Sigmoid colon (tissue), 7 donors: ENCODE results near the gene FAM50A. TPM values are rescaled to one million over a fixed set of nuclear protein-coding genes. Genes with fewer than 3 reads are reported as not detected.
A peak's percentile ranks its signal among the peaks of the same experiment; 100 is the strongest.

Source experiments
- DNase-seq: peaks from one replicate; pipeline ENCODE4 v3.0.0-alpha.2; 2019
- H3K27ac ChIP-seq, 4 donors: fragments of 200-600 bp; sonication (generic); one replicate each; pipeline ENCODE4 v1.5.1; 2016 to 2019; ENCODE audit warnings: mild to moderate bottlenecking in 1 of 4
- H3K27me3 ChIP-seq, 3 donors: fragments of 200-600 bp; sonication (generic); one replicate each; pipeline ENCODE4 v1.5.1; 2019; ENCODE audit warnings: mild to moderate bottlenecking in 1 of 3
- H3K36me3 ChIP-seq, 4 donors: fragments of 200-600 bp; sonication (generic); one replicate each; pipeline ENCODE4 v1.5.1; 2016 to 2019
- H3K4me1 ChIP-seq, 4 donors: fragments of 200-600 bp; sonication (generic); one replicate each; pipeline ENCODE4 v1.5.1; 2017 to 2019
- H3K4me3 ChIP-seq, 4 donors: fragments of 200-600 bp; sonication (generic); one replicate each; pipeline ENCODE4 v1.5.1; 2017 to 2019; ENCODE audit warnings: mild to moderate bottlenecking in 2 of 4, moderate library complexity in 1 of 4
- H3K9me3 ChIP-seq, 4 donors: fragments of 200-600 bp in 3 of 4; sonication (generic) in 3 of 4; one replicate each; pipeline versions ENCODE4 v1.5.1 to v1.6.1; 2013 to 2019
- EP300 ChIP-seq, 4 donors: sonication (generic); formaldehyde crosslinking; IDR thresholded peaks; one replicate each; pipeline ENCODE4 v1.6.1; 2017; ENCODE audit warnings: antibody characterized with exemption in 4 of 4
- POLR2A ChIP-seq, 2 donors: fragments of 450-650 bp; IDR thresholded peaks; one replicate each; pipeline ENCODE4 v1.6.1; 2016; ENCODE audit warnings: antibody characterized with exemption in 2 of 2, mild to moderate bottlenecking in 2 of 2, moderate library complexity in 2 of 2
- POLR2AphosphoS5 ChIP-seq, 4 donors: sonication (generic); formaldehyde crosslinking; IDR thresholded peaks; one replicate each; pipeline ENCODE4 v1.6.1; 2017; ENCODE audit warnings: antibody characterized with exemption in 4 of 4
- WGBS, 2 donors: extraction: QIAGEN DNeasy Blood & Tissue Kit; methylation state at CpG; one replicate each; pipeline ENCODE4 v1.1.7; 2013; 5-methylcytosine and 5-hydroxymethylcytosine counted together
- intact Hi-C: fragments of 100-400 bp; cut with DNase I; formaldehyde crosslinking; loops from one replicate; pipeline ENCODE4 v1.15.1; 2023
- polyA plus RNA-seq, 3 donors: library from polyadenylated mRNA; stranded (reverse); fragments of 200-250 nt; gene quantifications; one replicate each; pipeline ENCODE4 v1.2.3, GENCODE V29; 2013
- total RNA-seq, 4 donors: library from RNA; depleted of rRNA; stranded (reverse); fragments of >200 nt; gene quantifications; one replicate each; pipeline ENCODE4 v1.1.0, GENCODE V29; 2016
- TF ChIP-seq, protein P1 (sequence below), 4 experiments: fragments of 450-650 bp in 3 of 4; fragments of 200-600 bp in 1 of 4; IDR thresholded peaks; one replicate each; pipeline ENCODE4 v1.5.1; 2016 to 2019; ENCODE audit warnings: antibody characterized with exemption in 4 of 4, mild to moderate bottlenecking in 3 of 4, moderate library complexity in 2 of 4
- donor health status: healthy with polysubstance abuse.
- donor health status: Bipolar disorder and iron deficiency.
- donor health status: healthy.

Gene FAM50A
- total and polyA plus RNA-seq, 7 donors = 40.5 to 85.1 (median 61.9) TPM

DNA sequence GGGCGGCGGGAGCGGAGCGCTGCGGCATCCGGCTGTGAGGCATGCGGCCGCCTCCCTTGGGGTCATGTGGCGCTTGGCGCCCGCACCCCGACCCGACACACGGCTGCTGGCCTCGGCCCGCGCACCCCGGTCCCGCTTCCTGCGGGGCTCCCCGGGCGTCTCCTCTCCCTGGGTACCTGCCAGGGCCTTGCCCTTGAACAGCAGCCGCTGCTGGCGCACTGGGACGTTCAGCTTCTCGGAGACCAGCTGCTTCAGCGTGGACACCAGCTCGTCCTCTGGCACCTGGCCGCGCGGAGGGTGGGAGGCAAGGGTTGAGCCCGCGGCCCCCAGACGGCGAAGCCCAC lies 42.1 kb downstream of the FAM50A start:
- Histone ChIP-seq H3K9me3 (no peaks in the 10 kb centered on the region), H3K27ac (peak overlapping the region; percentile 85 to 90 (median 86)), H3K4me3 (peak overlapping the region; percentile 47 to 80 (median 70)), H3K27me3 (no peaks in the 10 kb centered on the region), H3K36me3 (peaks cover 0 to 12% (median 0%) of the 10 kb centered on the region in 4 donors), H3K4me1 (peaks cover 0 to 33% (median 22%) of the 10 kb centered on the region in 4 donors)
- intact Hi-C loops = loop anchor here (5.0 kb wide), 3 partner anchors 46 to 89 kb away; partner anchors contain the start of genes GDI1 and RPL10
- peak; percentile 74 for DNase-seq
- WGBS, 2 donors = 0 to 1% methylated on average over 35 of the region's 35 CpGs
- TF ChIP-seq, protein P1, sequence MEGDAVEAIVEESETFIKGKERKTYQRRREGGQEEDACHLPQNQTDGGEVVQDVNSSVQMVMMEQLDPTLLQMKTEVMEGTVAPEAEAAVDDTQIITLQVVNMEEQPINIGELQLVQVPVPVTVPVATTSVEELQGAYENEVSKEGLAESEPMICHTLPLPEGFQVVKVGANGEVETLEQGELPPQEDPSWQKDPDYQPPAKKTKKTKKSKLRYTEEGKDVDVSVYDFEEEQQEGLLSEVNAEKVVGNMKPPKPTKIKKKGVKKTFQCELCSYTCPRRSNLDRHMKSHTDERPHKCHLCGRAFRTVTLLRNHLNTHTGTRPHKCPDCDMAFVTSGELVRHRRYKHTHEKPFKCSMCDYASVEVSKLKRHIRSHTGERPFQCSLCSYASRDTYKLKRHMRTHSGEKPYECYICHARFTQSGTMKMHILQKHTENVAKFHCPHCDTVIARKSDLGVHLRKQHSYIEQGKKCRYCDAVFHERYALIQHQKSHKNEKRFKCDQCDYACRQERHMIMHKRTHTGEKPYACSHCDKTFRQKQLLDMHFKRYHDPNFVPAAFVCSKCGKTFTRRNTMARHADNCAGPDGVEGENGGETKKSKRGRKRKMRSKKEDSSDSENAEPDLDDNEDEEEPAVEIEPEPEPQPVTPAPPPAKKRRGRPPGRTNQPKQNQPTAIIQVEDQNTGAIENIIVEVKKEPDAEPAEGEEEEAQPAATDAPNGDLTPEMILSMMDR (IDR thresholded peaks at IDR 0.05) = no peak
- no peak for TF ChIP-seq POLR2A (IDR thresholded peaks at IDR 0.05)
- no peak for TF ChIP-seq EP300 (IDR thresholded peaks at IDR 0.05)
- TF ChIP-seq POLR2AphosphoS5 (IDR thresholded peaks at IDR 0.05) = no peak

DNA sequence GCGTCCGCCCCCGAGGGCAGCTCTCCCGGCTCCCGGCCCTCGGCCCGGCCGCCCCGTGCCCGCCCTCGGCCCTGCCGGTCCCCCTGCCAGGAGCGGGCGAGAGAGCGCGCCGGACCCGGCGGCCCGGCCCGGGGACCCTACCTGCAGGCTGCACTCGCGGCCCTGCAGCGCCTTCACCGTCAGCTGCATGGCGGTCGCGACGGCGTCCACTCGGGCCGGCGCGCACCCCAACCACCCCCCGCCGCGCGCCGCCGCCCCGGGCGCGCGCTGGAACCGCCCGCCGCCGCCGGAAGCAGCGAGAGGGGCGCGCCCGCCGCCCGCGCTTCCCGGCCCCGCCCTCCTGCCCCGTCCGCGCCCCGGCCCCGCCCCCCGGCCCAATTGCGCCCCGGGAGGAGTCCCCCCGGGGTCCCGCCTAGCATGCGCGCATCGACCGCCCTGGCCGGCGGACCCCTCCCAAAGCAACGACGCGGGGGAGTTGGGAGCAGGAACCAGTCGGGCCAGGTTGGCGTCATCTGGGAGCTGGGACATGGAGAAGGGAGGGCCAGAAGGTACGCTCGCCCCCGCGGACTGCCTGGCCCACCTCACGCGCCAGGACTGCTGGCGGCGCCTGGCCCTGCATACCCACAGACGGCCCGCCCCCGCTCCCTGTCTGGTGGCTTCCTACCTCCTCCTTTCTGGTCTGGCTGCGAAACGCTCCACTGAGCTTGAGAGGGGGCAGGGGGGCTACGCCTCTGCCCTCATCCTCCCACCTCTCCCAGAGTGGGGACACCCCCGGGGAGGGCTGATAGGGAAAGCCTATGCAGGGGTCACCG lies 42.7 kb downstream of the FAM50A start, which contains the start of gene UBL4A:
TSS of gene UBL4A (minus strand) at position 220 of the 812 bp plus-strand sequence. CDS start at position 189, 31 bp downstream.
- 1% methylated on average over 95 of the region's 95 CpGs for WGBS, 2 donors
- Histone ChIP-seq H3K4me1 (peaks cover 0 to 33% (median 22%) of the 10 kb centered on the region in 4 donors), H3K9me3 (no peaks in the 10 kb centered on the region), H3K27me3 (no peaks in the 10 kb centered on the region), H3K27ac (peak within 1 kb of the TSS; percentile 85 to 90 (median 86)), H3K36me3 (peaks cover 0 to 12% (median 0%) of the 10 kb centered on the region in 4 donors), H3K4me3 (peak within 1 kb of the TSS; percentile 47 to 80 (median 70))
- peak; percentile 82 for DNase-seq
- intact Hi-C loops = loop anchor here (5.0 kb wide), 3 partner anchors 46 to 89 kb away; partner anchors contain the start of genes GDI1 and RPL10
- peak in 1 of 4 donors; percentile 40 for TF ChIP-seq POLR2AphosphoS5 (IDR thresholded peaks at IDR 0.05)
- TF ChIP-seq EP300 (IDR thresholded peaks at IDR 0.05) = no peak

DNA sequence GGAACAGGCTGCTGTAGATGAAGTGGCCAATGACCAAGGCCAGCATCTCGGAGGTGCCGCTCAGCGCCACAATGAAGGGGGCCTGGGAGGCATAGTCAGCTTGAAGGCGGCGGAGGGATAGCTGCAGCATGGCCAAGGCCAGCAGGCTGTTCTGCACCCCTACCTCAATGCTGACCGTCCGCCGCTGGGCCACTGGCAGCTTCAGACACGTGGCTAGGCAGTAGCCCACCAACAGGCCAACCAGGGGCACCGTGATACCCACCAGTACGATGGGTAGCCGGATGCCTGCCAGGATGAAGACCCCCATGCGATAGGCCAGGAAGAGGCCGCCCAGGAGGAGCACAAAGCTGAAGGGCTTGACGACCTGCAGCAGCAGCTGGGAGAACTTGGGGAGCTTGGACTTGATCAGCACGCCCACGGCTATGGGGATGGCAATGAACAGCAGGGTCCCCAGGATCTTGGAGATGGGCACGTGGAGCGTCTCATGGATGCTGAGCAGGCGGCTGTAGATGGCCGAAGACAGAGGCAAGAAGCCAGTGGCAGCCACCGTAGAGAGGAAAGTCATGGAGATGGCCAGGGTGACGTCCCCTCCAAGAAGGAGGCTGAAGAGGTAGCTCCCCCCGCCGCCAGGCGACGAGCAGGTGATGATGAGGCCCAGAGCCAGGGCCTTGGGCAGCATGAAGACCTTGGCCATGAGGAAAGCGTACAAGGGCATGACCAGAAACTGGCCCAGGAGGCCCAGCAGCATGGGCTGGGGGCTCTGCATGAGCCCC lies 43.8 kb downstream of the FAM50A start:
- TF ChIP-seq POLR2AphosphoS5 (IDR thresholded peaks at IDR 0.05) (no peak), POLR2A (IDR thresholded peaks at IDR 0.05) (no peak), EP300 (IDR thresholded peaks at IDR 0.05) (no peak)
- TF ChIP-seq, protein P1 (IDR thresholded peaks at IDR 0.05) = no peak
- DNase-seq = peak; percentile 62

DNA sequence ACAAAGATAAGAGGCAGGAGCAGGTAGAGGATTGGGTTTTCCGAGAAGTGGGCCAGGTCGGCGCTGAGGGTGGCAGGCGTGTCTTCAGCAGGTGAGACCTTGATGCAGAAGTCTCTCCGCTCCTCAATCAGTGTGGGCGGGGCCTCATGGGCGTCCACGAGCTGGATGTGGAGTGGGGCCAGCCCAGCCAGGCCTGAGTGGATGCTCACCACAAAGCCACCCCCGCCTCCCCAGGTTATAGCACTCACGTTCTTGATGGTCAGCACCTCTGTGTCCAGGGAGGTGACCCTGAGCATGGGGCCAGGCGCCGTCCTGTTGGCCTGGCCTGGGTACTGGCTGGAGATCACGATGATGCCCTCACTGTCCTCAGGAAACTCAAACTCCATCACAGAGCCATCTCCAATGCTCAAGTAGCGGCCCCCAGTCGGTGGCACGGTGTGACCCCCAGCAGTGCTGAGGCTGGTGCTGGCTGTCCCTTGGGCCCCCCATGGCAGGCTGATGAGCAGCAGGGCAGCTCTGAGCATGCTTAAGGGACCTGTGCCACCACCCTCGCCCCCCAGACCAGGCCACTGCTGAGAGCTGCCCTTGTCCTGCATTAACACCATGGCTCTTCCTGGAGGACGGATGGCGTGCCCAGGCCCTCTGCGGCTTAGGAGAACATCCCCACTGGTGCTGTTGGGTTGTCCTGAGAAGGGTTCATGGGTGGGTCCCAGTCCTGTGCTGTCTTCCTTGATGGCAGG lies 44.6 kb downstream of the FAM50A start:
- no peak for DNase-seq
- H3K36me3 ChIP-seq = peaks cover 0 to 12% (median 0%) of the 10 kb centered on the region in 4 donors
- intact Hi-C loops = loop anchor here (5.0 kb wide), 3 partner anchors 44 to 91 kb away; partner anchors contain the start of genes GDI1 and RPL10
- H3K27ac ChIP-seq = peak overlapping the region in 1 of 4 donors; percentile 90
- no peaks in the 10 kb centered on the region for H3K9me3 ChIP-seq
- H3K4me3 ChIP-seq = no peak overlapping the region
- H3K27me3 ChIP-seq = no peaks in the 10 kb centered on the region
- no peak for TF ChIP-seq EP300 (IDR thresholded peaks at IDR 0.05)
- TF ChIP-seq POLR2AphosphoS5 (IDR thresholded peaks at IDR 0.05) = no peak
- no peak for TF ChIP-seq POLR2A (IDR thresholded peaks at IDR 0.05)
- TF ChIP-seq, protein P1 (IDR thresholded peaks at IDR 0.05) = no peak
- peaks cover 0 to 33% (median 22%) of the 10 kb centered on the region in 4 donors for H3K4me1 ChIP-seq
- WGBS, 2 donors = 88 to 92% methylated on average over 20 of the region's 20 CpGs

More for the DNA sequence above, 43.8 kb downstream of the FAM50A start:
- intact Hi-C loops = loop anchor here (5.0 kb wide), 3 partner anchors 45 to 90 kb away; partner anchors contain the start of genes GDI1 and RPL10
- no peak overlapping the region for H3K4me3 ChIP-seq
- 94 to 95% methylated on average over 28 of the region's 28 CpGs for WGBS, 2 donors
- no peaks in the 10 kb centered on the region for H3K9me3 ChIP-seq
- peaks cover 0 to 12% (median 0%) of the 10 kb centered on the region in 4 donors for H3K36me3 ChIP-seq
- H3K4me1 ChIP-seq = peaks cover 0 to 33% (median 22%) of the 10 kb centered on the region in 4 donors
- H3K27ac ChIP-seq = peak overlapping the region; percentile 85 to 90 (median 86)
- no peaks in the 10 kb centered on the region for H3K27me3 ChIP-seq
